ENCODE results near the gene FUOM.

FUOM gene

GRCh38 chr10:133366751-133367150 is 8.9 kb upstream of the FUOM start:
- no peak for DNase-seq (ENCODE audit: low spot score)

- DNase-seq (ENCODE audit: low spot score), result no peak
Observed at GRCh38 chr10:133366130-133366478, 8.3 kb upstream of the FUOM start.

GRCh38 chr10:133365461-133366129 is 7.8 kb upstream of the FUOM start:
- no peak for DNase-seq (ENCODE audit: low spot score)

- DNase-seq (ENCODE audit: low spot score), result no peak
Observed at GRCh38 chr10:133364645-133365431, 7.0 kb upstream of the FUOM start.

GRCh38 chr10:133362846-133363245 is 5.0 kb upstream of the FUOM start:
- DNase-seq (ENCODE audit: low spot score), result no peak

GRCh38 chr10:133361773-133362441 is 4.1 kb upstream of the FUOM start:
- no peak for DNase-seq (ENCODE audit: low spot score)

- no peak for DNase-seq (ENCODE audit: low spot score)
Observed at GRCh38 chr10:133361227-133361626, 3.4 kb upstream of the FUOM start.

GRCh38 chr10:133359972-133360610 is 2.3 kb upstream of the FUOM start:
- no peak for DNase-seq (ENCODE audit: low spot score)

GRCh38 chr10:133359554-133359971 is 1.7 kb upstream of the FUOM start:
- DNase-seq (ENCODE audit: low spot score), result no peak

- DNase-seq (ENCODE audit: low spot score), result no peak
Observed at GRCh38 chr10:133358925-133359310, 1.1 kb upstream of the FUOM start.

GRCh38 chr10:133358162-133358924 is 524 bp upstream of the FUOM start:
- DNase-seq (ENCODE audit: low spot score), result no peak

GRCh38 chr10:133356549-133357284 is 1.1 kb downstream of the FUOM start:
- DNase-seq (ENCODE audit: low spot score), result no peak

GRCh38 chr10:133355991-133356390 is 1.8 kb downstream of the FUOM start:
- DNase-seq (ENCODE audit: low spot score), result no peak

GRCh38 chr10:133355266-133355665 is 2.6 kb downstream of the FUOM start:
- DNase-seq (ENCODE audit: low spot score), result no peak

GRCh38 chr10:133354672-133355240 is 3.1 kb downstream of the FUOM start:
- DNase-seq (ENCODE audit: low spot score), result no peak

- no peak for DNase-seq (ENCODE audit: low spot score)
Observed at GRCh38 chr10:133353988-133354605, 3.7 kb downstream of the FUOM start.

GRCh38 chr10:133353202-133353959 is 4.4 kb downstream of the FUOM start:
- DNase-seq (ENCODE audit: low spot score), result no peak

- no peak for DNase-seq (ENCODE audit: low spot score)
Observed at GRCh38 chr10:133351408-133352318, 6.2 kb downstream of the FUOM start.

GRCh38 chr10:133350950-133351329 is 6.9 kb downstream of the FUOM start:
- no peak for DNase-seq (ENCODE audit: low spot score)

All from COLO829 (cell line).